ENCODE measurements around the gene TBX5. TPM values are rescaled to one million over a fixed set of nuclear protein-coding genes. Genes with fewer than 3 reads are reported as not detected.

TBX5 gene
- total RNA-seq, 1 donor from 2014 or later: not detected

- H3K27ac ChIP-seq: no peak overlapping the region
- H3K4me3 ChIP-seq: no peak overlapping the region
- TF ChIP-seq CTCF (IDR thresholded peaks at IDR 0.05) (no peak), POLR2A (IDR thresholded peaks at IDR 0.05) (no peak), POLR2AphosphoS5 (IDR thresholded peaks at IDR 0.05; ENCODE audit: insufficient read depth in 1 of 2, low read depth in 1 of 2) (no peak)
- H3K36me3 ChIP-seq: no peaks in the 10 kb centered on the region
- no peaks in the 10 kb centered on the region for H3K9me3 ChIP-seq
- H3K27me3 ChIP-seq: peaks cover 13% of the 10 kb centered on the region
- DNase-seq (ENCODE audit: extremely low spot score in 2 of 2): no peak
- peaks cover 18% of the 10 kb centered on the region for H3K4me1 ChIP-seq
- intact Hi-C loops (cut with DNase I): no loop called here
Observed at GRCh38 chr12:114404083-114404925, 1.6 kb downstream of the TBX5 start.

GRCh38 chr12:114403690-114404066 lies 2.3 kb downstream of the TBX5 start:
- no peak overlapping the region for H3K4me3 ChIP-seq
- intact Hi-C loops (cut with DNase I): no loop called here
- DNase-seq (ENCODE audit: extremely low spot score in 2 of 2): no peak
- peaks cover 12% of the 10 kb centered on the region for H3K4me1 ChIP-seq
- no peaks in the 10 kb centered on the region for H3K36me3 ChIP-seq
- H3K27me3 ChIP-seq: peaks cover 6% of the 10 kb centered on the region
- no peak overlapping the region for H3K27ac ChIP-seq
- TF ChIP-seq POLR2AphosphoS5 (IDR thresholded peaks at IDR 0.05; ENCODE audit: insufficient read depth in 1 of 2, low read depth in 1 of 2) (no peak), CTCF (IDR thresholded peaks at IDR 0.05) (no peak), POLR2A (IDR thresholded peaks at IDR 0.05) (no peak)
- H3K9me3 ChIP-seq: no peaks in the 10 kb centered on the region

GRCh38 chr12:114403011-114403689 lies 2.8 kb downstream of the TBX5 start:
- intact Hi-C loops (cut with DNase I): no loop called here
- no peaks in the 10 kb centered on the region for H3K36me3 ChIP-seq
- H3K27ac ChIP-seq: no peak overlapping the region
- no peaks in the 10 kb centered on the region for H3K9me3 ChIP-seq
- peaks cover 9% of the 10 kb centered on the region for H3K4me1 ChIP-seq
- TF ChIP-seq CTCF (IDR thresholded peaks at IDR 0.05) (no peak), POLR2A (IDR thresholded peaks at IDR 0.05) (no peak), POLR2AphosphoS5 (IDR thresholded peaks at IDR 0.05; ENCODE audit: insufficient read depth in 1 of 2, low read depth in 1 of 2) (no peak)
- peaks cover 4% of the 10 kb centered on the region for H3K27me3 ChIP-seq
- H3K4me3 ChIP-seq: no peak overlapping the region
- no peak for DNase-seq (ENCODE audit: extremely low spot score in 2 of 2)

- H3K27ac ChIP-seq: no peak overlapping the region
- H3K9me3 ChIP-seq: no peaks in the 10 kb centered on the region
- no peaks in the 10 kb centered on the region for H3K36me3 ChIP-seq
- no peak for DNase-seq (ENCODE audit: extremely low spot score in 2 of 2)
- intact Hi-C loops (cut with DNase I): no loop called here
- peaks cover 9% of the 10 kb centered on the region for H3K4me1 ChIP-seq
- H3K27me3 ChIP-seq: peaks cover 10% of the 10 kb centered on the region
- no peak for TF ChIP-seq POLR2A (IDR thresholded peaks at IDR 0.05)
- no peak for TF ChIP-seq POLR2AphosphoS5 (IDR thresholded peaks at IDR 0.05; ENCODE audit: insufficient read depth in 1 of 2, low read depth in 1 of 2)
- no peak for TF ChIP-seq CTCF (IDR thresholded peaks at IDR 0.05)
- H3K4me3 ChIP-seq: no peak overlapping the region
Observed at GRCh38 chr12:114402084-114402717, 3.7 kb downstream of the TBX5 start.

Measured in vagina (tissue), 2 donors.